DMS153 treated with DMSO at 0.1 percent for 48 hours (cell line): Measurements from ENCODE around the gene DAAM1.

Experiments
- DNase-seq: peaks from one replicate; lab custom pipeline; 2025; ENCODE audit not compliant: unreplicated experiment; lab: John Stamatoyannopoulos, UW

Gene DAAM1

DNA sequence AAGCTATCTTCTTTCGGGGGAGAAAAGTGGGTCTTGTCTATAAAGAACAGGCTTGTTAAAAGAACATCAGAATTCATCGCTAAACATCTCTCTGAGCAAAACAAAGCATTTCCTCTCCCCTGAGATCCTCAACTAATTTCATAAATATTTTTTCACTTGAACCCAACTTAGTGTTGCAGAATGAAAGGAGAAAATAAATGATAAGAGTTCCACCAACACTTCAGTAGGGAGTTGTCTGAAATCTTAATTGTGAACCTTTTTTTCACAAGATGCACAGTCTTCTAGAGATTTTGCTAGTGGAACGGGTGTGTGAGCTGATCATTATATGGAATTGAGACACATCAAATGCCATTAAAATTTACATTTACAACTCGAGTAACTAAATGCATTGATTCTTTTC lies 1.3 kb upstream of the DAAM1 start:
- DNase-seq: no peak

DNA sequence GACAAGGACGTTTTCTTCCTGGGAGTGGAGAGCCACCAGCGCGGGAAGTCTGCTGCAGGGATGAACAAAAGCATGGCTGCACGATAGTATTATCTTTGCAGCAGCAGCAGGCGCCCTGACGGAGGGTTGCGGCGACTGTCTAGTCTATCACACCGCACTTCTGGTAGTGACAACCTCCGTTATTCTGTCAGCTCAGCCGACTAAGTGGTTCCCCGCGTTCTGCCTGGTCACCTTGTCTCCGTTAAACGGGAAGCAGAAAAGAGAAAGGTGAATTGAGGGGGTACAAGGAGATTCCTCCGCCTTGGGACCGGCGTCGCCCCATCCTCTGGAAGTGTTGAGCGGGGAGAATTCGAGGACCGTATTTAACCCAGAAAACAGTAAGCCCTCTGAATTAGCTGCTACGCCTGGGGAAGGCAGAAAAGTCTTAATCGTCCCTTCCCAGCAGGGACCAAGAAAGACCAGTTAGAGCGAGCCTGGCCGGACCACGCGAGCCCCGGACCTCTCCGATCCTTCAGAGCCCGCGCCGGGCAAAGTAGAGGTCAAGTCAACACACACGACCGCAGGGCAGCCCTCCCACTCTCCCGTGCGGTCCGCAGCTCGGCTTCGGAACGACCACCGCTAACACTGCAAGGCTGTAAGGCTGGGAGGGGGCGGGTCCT lies 536 bp upstream of the DAAM1 start:
- peak; percentile 57 for DNase-seq

DNA sequence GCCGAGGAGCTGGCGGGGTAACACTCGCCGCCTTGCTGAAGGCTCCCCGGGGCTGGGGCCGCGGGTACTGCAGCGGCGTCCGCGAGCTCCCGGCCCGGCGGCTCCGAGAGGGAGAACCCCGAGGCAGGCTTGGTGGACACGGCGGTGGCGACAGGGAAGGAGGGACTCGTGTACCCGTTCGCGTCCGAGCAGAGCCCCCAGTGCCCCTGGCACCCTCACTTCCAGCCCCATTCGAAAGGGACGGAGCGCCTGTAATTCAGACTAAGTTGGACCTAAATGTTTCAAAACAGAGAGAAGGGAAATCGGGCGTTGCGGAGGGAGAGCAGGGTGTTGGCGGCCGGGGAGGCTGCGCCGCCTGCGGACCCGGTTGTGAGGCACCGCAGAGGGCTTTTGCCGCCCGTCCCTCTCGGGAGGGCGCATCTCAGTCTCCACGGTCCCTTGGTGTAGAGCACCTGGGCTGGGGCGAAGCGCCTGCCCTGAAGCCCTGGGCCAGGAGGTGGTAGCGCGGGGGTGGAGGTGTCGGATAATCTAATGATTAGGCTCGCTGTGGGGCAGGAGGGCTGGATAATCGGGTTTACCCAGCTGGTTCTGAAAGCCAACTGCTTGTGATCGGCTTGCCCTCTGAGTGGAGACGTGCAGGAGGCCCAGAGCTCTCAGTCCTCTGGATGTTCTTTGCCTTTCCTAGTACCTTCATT lies 771 bp downstream of the DAAM1 start:
- DNase-seq: peak; percentile 37

DNA sequence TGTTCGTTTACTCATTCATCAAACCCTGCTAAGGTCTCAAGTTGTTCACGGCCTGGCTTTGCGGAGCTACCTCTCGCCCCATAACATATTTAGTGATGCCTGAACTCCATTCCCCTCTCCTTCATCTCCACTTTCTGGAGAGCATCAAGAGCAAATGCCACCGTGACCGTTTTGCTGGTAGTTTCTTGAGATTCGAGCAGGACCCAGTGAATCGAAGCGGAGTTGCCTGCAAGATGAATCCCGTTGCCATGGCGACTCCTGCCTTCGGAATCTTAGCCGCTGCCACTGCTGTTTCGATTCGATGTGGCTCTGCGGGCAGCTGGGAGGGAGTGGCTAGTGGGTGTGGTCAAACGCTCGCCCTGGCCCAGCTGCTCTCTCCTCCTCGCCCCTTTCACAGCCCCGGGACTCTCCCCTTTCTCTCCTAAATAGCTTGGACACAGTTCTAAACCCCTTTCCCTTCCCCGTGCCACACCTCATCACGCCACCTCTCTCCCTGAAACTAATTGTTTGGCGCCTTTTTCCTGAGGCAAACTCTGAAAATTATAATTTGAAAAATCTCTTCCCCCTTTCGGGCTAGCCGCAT lies 1.4 kb downstream of the DAAM1 start:
- peak; percentile 74 for DNase-seq

DNA sequence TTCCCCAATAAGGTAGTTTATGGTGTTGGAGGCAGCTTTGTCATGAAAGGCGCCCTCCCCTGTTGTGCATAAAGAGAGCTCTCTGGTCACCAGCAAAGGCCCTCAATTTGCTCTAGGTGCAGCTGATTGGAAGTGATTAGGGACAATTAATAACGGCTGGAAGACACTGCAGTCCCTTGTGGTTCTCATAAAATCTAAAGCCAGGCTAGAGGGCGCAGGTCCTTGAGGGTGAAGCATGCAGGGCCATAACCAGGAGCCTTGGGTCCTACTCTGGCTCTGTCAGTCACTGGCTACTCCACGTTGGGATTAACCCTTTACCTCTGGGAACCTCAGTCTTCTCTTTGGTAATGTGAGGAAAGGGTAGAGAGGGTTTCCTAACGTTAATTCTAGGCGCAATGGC lies 1.9 kb downstream of the DAAM1 start:
- peak; percentile 26 for DNase-seq

DNA sequence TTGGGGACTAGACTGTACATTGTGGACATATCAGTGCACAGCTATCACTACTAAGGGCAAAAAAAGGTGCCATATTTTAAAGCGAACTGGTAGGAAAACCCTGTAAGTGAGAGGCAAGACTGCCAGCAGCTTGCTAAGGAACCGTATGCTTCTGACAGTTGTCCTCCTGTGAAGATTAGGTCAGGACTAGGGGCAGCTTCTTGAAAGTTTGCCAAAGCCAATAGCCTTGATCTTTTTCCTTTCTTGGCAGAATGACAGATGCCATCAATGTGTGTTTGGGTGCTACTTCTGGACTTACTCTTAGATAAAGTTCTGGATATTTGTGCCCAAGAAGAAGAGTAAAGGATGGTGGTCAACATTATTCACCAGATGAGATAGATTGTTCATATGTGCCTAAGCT lies 7.4 kb downstream of the DAAM1 start:
- no peak for DNase-seq

DNA sequence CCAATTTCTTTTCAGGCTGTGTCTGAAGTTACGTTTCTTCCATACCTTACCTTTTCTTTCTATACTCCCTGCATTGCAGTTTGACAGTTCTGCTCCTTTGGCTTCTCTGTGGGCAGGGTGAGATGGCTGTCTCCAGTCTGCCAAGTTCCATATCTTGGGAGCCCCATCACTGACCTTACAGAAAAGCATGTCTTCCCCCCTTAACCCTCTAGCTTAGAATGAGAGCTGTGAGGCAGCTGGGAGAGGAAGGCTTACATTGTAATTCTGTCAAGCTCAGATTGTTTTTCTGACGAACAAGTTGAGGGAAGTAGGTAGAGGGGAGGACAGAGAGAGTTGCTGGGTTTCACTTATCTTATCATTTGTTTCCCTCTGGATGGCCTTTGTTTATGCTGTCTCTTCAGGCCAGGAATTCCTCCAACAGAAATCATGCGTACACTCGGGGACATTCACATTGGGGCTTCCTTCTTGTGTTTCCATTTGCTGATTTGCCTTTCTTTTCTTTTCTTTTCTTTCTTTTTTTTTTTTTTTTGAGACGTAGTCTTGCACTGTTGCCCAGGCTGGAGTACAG lies 9.3 kb downstream of the DAAM1 start:
- no peak for DNase-seq

DNA sequence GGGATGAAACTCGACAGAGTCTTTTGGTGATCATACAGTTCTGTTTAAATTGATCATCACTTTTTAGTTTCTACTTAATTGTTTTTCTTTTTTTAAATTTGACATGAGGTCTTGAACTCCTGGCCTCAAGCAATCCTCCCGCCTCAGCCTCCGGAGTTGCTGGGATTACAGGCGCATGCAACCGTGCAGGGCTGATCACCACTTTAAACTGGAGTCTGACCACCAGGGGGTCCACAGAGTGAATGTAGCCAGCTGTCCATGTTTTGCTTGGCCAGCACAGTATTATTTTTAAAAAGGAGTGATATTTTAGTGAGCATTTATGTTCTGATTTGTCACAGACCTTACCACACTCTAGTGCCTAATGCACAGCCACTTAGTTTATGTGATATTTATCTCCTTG lies 10.7 kb downstream of the DAAM1 start:
- no peak for DNase-seq

DNA sequence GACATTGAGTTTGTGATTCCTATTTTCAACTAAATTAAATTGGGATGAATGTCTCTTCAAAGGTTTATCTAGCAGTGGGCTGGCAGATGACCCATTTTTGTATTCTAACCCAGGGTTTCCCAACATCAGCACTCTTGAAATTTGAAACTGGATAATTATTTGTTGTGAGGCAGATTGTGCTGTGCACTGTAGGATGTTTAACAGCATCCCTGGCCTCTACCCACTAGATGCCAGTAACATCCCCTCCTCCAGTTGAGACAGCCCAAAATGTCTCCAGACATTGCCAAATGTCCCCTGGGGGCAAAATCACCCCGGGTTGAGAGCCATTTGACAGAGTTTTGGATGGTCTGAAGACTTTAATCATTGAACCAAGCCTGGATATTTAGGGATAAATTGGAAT lies 11.1 kb downstream of the DAAM1 start:
- DNase-seq: no peak

DNA sequence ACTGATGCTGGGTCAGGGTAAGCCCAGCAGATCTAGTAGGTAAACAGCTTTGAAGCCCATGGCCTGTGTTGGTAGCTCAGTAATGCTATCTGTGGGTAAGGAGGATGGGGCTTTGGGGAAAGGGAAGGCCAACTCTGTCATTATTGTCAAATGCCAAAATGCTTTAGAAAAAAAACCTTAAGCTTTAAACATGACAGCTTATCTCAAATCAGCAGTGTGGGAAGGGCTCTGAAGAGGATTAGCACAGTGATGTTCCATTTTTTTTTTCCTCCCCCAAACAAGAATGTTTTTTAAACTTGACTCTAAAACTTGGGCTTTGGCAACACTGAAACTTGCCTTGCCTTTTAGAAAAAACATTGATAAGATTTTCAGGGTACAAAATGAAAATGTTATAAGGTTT lies 11.7 kb downstream of the DAAM1 start:
- DNase-seq: no peak

DNA sequence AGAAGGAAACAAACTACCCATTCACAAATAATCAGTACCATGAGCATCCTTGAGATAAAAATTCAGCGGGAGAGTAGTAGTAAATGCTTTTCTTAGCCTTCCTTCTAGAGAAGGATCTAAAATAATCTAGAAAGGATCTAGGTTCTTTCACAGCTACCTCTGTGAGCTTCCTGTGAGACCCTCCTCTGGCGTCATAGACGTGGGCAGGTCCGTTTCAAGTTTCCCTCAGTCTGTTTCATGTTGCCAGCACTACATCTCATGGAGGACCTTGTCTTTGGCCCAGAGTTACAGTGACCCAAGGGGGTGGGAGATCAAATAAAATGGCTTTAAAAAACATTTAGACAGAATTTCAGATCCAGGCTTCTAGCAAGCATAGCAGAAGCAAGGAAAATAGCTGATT lies 13.6 kb downstream of the DAAM1 start:
- no peak for DNase-seq

DNA sequence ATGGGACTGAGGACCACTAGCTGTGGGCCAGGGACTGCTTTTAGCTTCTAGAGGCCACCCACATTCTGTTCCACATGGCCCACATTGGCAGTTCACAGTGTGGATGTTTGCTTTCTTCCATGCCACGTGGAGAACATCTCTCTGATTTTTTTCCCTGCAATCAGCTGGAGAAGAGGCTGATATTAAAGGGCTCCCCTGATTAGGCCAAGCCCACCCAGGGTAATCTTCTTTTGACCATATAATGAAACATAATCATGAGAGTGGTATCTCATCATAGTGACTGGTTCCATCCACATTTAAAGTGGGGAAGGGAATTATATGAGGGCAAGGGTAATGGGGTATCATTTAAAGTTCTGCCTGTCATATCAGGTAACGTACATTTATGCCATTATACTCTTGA lies 15.8 kb downstream of the DAAM1 start:
- DNase-seq: no peak

DNA sequence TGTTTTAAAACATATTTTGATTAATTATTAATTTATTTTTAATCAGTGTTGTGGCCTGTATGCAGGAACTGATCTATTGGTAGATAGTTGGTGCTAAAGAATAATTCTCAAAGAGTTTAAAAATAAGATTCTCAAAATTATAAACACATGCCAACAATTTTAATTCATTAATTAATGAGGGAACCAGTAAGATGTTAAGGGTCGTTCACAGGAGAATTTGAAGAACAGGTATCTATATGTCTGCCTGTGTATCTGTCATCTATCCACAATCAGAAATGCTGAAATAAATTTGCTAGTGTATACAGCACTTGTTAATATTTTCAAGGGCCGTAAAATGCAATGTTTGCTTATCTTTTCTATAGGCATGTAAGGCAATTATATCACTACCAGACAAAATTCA lies 18.4 kb downstream of the DAAM1 start:
- no peak for DNase-seq

DNA sequence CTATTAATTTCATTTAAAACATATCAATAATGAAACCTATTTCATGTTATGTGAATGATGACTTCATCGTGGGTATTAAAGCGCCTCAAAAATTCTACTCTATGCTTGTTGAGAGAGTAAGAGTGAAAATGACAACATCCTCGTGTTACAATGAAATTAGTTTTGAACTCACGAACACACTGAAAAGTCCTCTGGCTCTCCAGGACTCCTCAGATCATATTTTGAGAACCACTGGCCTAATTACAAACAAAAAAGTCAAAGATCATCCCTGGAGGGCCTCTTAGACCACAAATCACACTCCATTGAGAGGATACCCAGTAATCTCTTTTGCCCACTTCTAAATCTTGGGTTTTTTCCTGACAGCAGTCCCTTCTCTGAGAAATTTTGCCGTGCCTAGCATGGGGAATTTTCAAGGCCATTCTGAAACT lies 19.1 kb downstream of the DAAM1 start:
- no peak for DNase-seq

DNA sequence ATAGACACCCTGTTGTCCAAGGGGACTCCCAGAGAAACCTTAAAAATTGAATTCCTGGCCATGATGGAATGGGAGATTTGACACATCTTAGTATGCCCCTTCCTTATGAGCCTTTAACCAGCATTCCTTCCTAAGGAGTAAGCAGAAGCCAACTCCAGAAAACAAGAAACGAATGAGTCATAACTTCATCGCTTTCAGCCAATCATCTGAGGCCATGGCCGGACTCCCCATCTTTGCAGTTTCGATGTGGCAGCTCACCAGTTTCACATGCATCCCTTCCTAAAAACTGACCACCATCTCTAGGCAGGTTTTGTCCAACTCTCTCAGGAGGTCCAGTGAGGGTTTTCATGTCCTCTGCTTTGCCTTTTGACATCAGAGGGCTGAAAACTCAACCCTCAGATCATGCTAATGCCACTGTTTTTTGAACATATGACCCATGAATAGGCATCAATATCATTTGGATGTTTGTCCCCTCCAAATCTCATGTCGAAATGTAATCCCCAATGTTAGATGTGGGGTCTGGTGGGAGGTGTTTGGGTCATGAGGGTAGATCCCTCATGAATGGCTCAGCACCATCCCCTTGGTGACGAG lies 19.9 kb downstream of the DAAM1 start:
- no peak for DNase-seq

DNA sequence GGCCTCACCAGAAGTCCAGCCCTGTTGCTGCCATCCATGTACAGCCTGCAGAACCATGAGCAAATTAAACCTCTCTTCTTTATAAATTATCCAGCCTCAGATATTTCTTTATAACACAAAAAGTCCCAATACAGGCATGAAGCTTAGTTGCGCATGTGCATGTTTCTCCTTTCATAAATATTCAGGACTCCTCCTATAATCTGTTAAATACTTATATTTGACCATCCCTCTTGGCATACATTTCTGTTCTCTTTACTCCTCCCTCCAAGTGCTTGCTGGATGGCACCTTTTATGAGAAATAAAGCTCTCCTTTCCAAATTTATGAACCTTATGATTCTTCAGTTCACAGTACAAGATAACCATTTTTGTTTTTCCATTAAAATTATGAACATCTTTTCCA lies 20.5 kb downstream of the DAAM1 start:
- no peak for DNase-seq

DNA sequence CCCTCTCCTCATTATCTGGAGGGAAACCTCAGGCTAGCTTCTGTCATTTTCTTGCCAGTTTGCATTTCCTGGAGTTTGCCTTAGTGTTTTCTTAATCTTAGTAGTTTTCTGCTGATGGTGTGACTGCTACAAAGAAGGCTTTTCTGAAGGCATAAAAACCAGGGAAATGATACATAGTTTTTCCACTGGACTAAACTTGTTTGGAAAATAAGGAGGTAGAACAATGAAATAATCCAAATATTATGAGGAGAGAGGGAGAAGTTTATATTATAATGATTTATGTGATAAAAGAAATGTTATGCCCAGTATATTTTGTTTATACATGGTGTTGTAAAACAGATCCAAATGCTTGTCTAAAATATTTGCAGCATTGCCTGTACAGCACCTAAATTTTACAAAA lies 22.2 kb downstream of the DAAM1 start:
- no peak for DNase-seq

DNA sequence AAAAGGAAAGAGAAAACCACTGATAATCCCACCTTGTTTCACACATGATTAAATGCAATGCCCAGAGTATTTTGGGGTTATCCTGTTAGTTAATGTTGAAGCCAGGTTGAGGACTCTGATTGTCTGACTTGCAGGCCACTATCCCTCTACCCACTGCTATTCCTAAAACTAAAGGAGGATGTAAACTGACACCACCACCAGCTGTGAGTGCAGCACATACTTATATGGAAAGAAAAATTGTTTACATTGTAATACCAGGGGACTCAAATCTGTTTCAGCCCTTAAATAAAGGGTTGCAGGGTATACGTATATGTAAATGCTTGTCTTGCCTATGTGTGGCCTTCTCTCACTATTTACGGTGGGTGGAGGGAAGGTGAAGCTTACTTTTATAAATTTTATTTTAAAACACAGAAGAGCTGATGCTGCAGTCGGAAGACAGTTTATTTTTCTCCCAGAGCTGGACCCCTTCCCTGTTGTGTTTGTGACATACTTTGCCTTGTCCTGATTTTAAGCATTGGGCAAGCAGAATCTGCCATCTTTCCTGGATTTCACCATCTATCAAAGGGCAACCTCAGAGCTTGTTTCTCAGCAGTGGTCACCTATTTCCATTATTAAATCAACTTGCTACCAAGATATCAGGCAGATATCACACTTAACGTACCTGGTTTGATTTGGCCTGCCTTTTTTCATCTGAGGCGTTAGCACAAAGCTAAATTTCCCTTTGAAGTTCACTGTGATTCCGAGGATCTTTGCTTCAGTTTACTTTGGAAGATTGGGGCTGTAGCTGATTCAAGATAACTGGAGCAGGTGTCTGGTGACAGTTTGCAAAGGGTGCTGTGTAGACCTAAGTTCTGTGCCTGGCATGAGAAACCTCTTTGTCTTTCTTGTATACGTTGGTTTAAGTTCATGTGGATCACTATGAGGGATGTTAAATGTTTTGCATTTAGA lies 25.2 kb downstream of the DAAM1 start:
- DNase-seq: peak; percentile 59

DNA sequence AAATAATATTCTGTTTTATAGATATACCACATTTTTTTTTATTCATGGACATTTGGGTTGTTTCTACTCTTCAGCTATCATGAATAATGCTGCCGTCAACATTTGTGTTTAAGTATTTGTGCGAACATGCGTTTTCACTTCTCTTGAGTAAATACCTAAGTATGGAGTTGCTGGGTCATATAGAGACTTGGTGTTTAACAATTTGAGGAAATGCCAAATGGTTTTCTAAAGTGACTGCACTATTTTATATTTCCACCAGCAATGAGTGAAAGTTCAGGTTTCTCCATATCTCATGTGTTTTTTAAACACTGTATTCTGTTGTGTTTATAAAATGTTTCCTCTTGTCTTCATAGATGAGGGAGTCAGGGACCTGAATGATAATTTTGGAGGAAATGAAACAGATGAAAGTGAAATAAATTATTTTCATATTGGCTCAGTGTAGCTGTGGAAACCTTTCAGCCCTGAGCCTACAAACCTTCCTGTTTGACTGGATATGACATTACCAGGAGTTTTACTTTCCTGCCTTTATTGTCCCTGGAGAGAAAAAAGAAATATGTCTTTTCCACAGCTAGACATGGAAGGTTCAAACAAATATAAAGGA lies 26.3 kb downstream of the DAAM1 start:
- DNase-seq: no peak

DNA sequence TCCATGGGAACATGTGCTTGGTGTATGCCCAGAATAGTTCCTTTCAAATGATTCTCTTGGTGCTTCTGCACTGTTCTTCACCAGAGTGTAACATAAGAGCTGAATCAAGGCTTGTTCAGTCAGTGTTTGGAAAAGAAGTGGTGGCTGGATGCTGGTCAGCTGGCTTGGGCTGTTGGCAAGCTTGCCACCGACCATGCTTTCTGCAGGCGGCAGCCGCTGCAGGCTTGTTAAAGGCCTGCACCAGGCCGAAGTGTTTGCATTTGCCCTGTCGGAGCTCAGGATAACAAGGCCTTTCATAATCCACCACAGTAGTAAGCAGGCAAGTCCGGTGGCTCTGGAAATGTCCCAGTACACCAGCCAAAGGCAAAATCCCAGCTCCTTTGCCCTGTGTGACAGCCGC lies 26.9 kb downstream of the DAAM1 start:
- DNase-seq: peak; percentile 25
